Adipocyte (in vitro differentiated cells): Measurements from ENCODE around the gene UBAP1L.
"Not testable (repeated sequence)": the region's sequence is repeated elsewhere in the genome, so short reads cannot be mapped to it uniquely, and the experiment has no call there.

ENCODE experiments used
- DNase-seq: peaks from one replicate; pipeline ENCODE4 v3.0.0-alpha.2; 2015; ENCODE audit warnings: low read depth
- H3K27me3 ChIP-seq: replicated peaks from 2 replicates; pipeline ENCODE4 v1.7.0; 2013; ENCODE audit warnings: mild to moderate bottlenecking, low read length, moderate library complexity; ENCODE audit not compliant: control insufficient read depth, insufficient read depth
- H3K36me3 ChIP-seq: 2 replicates; pipeline ENCODE4 v1.7.0; 2013; ENCODE audit warnings: low read length, mild to moderate bottlenecking, moderate library complexity; ENCODE audit not compliant: control insufficient read depth, insufficient read depth, severe bottlenecking
- H3K4me1 ChIP-seq: 2 replicates; pipeline ENCODE4 v1.7.0; 2013; ENCODE audit warnings: mild to moderate bottlenecking, low read length, moderate library complexity; ENCODE audit not compliant: control insufficient read depth, insufficient read depth
- H3K4me3 ChIP-seq: 2 replicates; pipeline ENCODE4 v1.7.0; 2013; ENCODE audit warnings: mild to moderate bottlenecking, low read length, moderate library complexity
- H3K9ac ChIP-seq: 2 replicates; pipeline ENCODE4 v1.7.0; 2013; ENCODE audit warnings: mild to moderate bottlenecking, low read length, moderate library complexity
- H3K9me3 ChIP-seq: 2 replicates; pipeline ENCODE4 v1.7.0; 2013; ENCODE audit warnings: mild to moderate bottlenecking, low read length, moderate library complexity; ENCODE audit not compliant: control insufficient read depth

UBAP1L gene

GRCh38 chr15:65132878-65133547, 18.0 kb upstream of the UBAP1L start:
- H3K4me3 ChIP-seq: peak overlapping the region; percentile 89
- peak; percentile 76 for DNase-seq

DNA sequence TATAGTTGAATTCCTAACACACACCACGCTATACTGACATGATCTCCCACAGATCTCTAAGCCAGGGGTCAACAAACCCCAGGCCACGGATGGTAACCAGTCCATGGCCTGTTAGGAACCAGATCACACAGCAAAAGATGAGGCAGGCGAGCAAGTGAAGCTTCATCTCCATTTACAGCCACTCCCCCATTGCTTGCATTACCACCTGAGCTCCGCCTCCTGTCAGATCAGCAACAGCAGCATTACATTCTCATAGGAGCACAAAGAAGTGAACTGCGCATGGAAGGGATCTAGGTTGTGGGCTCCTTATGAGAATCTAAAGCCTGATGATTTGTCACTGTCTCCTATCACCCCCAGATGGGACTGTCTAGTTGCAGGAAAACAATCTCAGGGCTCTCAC, 15.9 kb upstream of the UBAP1L start:
- Histone ChIP-seq H3K4me3 (no peak overlapping the region), H3K9ac (no peak overlapping the region), H3K4me1 (peaks cover 13% of the 10 kb centered on the region), H3K27me3 (no peaks in the 10 kb centered on the region), H3K9me3 (no peaks in the 10 kb centered on the region), H3K36me3 (peaks cover 38% of the 10 kb centered on the region)
- no peak for DNase-seq

More at GRCh38 chr15:65132878-65133547, 18.0 kb upstream of the UBAP1L start:
- H3K9me3 ChIP-seq: no peaks in the 10 kb centered on the region
- H3K36me3 ChIP-seq: peaks cover 20% of the 10 kb centered on the region
- H3K9ac ChIP-seq: peak overlapping the region; percentile 94
- peaks cover 13% of the 10 kb centered on the region for H3K4me1 ChIP-seq
- H3K27me3 ChIP-seq: no peaks in the 10 kb centered on the region

GRCh38 chr15:65115542-65115941, 542 bp upstream of the UBAP1L start:
- H3K9me3 ChIP-seq: no peaks in the 10 kb centered on the region
- H3K27me3 ChIP-seq: no peaks in the 10 kb centered on the region
- H3K36me3 ChIP-seq: peaks cover 81% of the 10 kb centered on the region
- H3K4me1 ChIP-seq: no peaks in the 10 kb centered on the region
- no peak for DNase-seq
- no peak overlapping the region for H3K4me3 ChIP-seq
- no peak overlapping the region for H3K9ac ChIP-seq

DNA sequence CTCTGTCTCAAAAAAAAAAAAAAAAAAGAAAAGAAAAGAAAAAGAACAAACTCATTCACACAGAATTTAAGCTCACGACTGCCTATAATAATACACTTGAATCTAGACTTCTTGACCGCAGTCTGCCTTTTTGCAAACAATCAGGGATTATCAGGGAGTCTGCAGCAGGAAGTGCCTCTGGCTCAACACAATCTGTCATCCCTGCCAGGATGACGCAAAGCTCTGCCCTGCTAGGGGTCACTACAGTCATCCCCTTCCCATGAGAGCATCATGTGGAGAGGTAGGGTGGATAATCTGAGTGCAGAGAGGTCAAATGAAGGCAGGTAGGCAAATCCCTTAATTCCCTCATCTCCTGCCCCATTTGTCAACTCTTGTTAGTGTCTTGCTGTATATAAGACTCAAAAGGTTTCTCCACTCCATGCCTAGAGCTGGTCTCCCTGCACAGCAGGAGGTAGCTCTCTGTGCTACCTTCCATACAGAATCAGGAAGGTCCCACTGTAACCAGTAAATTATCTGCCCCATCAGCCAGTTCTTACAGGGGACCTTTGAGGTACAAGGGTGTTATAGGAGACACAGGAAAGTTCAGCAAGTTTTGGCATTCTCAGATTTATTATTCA, 4.2 kb downstream of the UBAP1L start:
- H3K27me3 ChIP-seq: no peaks in the 10 kb centered on the region
- DNase-seq: peak; percentile 57
- no peaks in the 10 kb centered on the region for H3K9me3 ChIP-seq
- H3K36me3 ChIP-seq: peaks cover 52% of the 10 kb centered on the region
- H3K9ac ChIP-seq: no peak overlapping the region
- no peak overlapping the region for H3K4me3 ChIP-seq
- no peaks in the 10 kb centered on the region for H3K4me1 ChIP-seq

GRCh38 chr15:65106011-65106590, 8.9 kb downstream of the UBAP1L start:
- no peak for DNase-seq
- Histone ChIP-seq H3K27me3 (no peaks in the 10 kb centered on the region), H3K9me3 (no peaks in the 10 kb centered on the region), H3K4me1 (no peaks in the 10 kb centered on the region), H3K9ac (no peak overlapping the region), H3K36me3 (peaks cover 27% of the 10 kb centered on the region), H3K4me3 (no peak overlapping the region)

- Histone ChIP-seq H3K27me3 (no peaks in the 10 kb centered on the region), H3K9me3 (no peaks in the 10 kb centered on the region), H3K9ac (no peak overlapping the region), H3K4me1 (no peaks in the 10 kb centered on the region), H3K36me3 (peaks cover 37% of the 10 kb centered on the region), H3K4me3 (no peak overlapping the region)
- no peak for DNase-seq
These were observed 10.0 kb downstream of the UBAP1L start for GRCh38 chr15:65105038-65105437.

GRCh38 chr15:65102912-65103311, 12.1 kb downstream of the UBAP1L start:
- Histone ChIP-seq H3K4me1 (no peaks in the 10 kb centered on the region), H3K36me3 (peaks cover 56% of the 10 kb centered on the region), H3K9me3 (no peaks in the 10 kb centered on the region), H3K4me3 (no peak overlapping the region), H3K27me3 (no peaks in the 10 kb centered on the region), H3K9ac (no peak overlapping the region)
- DNase-seq: no peak

DNA sequence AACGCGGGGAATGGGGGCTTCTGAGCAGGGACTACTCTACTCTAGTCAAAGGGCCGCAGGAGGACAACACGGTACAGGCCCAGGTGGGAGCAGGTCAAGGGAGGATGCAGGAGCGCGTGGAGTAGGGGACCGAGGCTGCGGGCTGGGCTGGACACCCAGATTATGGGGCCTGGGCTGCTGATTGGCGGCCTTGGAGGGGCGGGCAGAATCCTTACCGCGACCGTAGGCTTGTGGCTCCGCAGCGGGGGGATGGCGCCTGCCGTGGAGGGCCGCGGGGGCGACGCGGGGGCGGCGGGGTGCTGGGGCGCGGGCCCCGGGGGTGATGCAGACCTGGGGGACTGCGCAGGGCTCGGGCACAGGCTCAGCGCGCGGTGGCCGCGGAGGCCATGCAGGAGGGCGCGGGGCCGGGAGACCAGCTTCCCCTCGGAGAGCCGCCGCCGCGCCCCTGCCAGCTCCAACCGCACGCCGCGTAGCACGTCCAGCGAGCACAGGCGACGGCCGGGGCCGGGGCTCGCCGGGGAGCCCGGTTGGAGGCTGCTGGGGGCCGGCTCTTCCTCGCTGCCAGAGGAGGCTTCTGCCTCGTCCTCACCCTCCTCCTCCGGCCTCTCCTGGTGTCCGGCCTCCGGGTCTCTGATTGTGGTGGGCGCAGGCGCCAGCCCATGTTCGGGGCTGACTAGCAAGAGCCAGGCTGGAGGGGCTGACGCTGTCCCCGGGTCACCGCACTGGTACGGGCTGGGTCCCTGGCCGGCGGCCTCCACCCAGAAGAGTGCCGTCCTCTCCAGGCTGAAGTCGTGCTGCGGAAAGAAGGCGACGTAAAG, 12.9 kb downstream of the UBAP1L start:
- Histone ChIP-seq H3K4me1 (no peaks in the 10 kb centered on the region), H3K36me3 (peaks cover 60% of the 10 kb centered on the region), H3K27me3 (no peaks in the 10 kb centered on the region), H3K9me3 (no peaks in the 10 kb centered on the region), H3K4me3 (no peak overlapping the region), H3K9ac (no peak overlapping the region)
- DNase-seq: no peak

GRCh38 chr15:65101411-65101890, 13.5 kb downstream of the UBAP1L start:
- Histone ChIP-seq H3K27me3 (no peaks in the 10 kb centered on the region), H3K4me1 (no peaks in the 10 kb centered on the region)
- DNase-seq: peak; percentile 62

DNA sequence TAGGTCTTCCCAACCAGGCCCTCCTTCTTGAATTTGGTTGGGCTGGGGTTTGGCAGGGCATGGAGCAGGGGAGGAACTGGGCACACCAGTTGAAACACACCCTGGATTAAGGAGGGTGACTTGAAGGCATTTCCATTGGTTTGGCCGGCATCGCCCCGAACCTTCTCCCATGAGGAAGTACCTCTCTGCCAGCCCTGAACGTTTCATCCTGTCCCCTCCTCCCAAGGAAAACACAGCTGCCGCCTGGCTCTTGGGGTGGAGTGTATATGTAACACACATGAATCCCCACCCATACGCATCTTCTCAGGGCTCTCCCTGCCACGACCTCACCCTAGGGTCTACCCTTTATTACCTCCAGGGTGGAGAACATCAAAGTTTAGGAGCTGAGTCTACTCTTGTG, 14.6 kb downstream of the UBAP1L start:
- peaks cover 54% of the 10 kb centered on the region for H3K36me3 ChIP-seq
- H3K9ac ChIP-seq: no peak overlapping the region
- H3K9me3 ChIP-seq: no peaks in the 10 kb centered on the region
- no peak for DNase-seq
- no peak overlapping the region for H3K4me3 ChIP-seq
- H3K4me1 ChIP-seq: no peaks in the 10 kb centered on the region
- H3K27me3 ChIP-seq: no peaks in the 10 kb centered on the region

More at GRCh38 chr15:65101411-65101890, 13.5 kb downstream of the UBAP1L start:
- Histone ChIP-seq H3K9me3 (no peaks in the 10 kb centered on the region), H3K36me3 (peaks cover 63% of the 10 kb centered on the region), H3K4me3 (no peak overlapping the region), H3K9ac (no peak overlapping the region)

DNA sequence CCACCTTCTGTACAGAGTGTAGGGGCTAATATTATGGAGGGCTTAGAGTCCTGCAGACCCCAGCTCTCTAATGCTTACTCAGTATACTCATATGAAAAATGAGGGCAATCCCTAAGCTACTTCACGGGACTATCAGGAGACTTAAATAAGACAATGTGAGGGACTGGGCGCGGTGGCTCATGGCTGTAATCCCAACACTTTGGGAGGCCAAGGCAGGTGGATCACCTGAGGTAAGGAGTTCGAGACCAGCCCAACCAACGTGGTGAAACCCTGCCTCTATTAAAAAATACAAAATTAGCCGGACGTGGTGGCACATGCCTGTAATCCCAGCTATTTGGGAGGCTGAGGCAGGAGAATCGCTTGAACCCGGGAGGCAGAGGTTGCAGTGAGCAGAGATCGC, 15.2 kb downstream of the UBAP1L start:
- not testable (repeated sequence) for H3K4me3 ChIP-seq, H3K4me1 ChIP-seq, H3K9me3 ChIP-seq, DNase-seq, H3K27me3 ChIP-seq, H3K9ac ChIP-seq
- H3K36me3 ChIP-seq: peaks cover 47% of the 10 kb centered on the region
